HEK293 (cell line): ENCODE data around the gene SAMD14.

Source experiments
- ATF2 ChIP-seq: fragments of 450-650 bp; formaldehyde crosslinking; IDR thresholded peaks from 2 replicates; pipeline ENCODE4 v1.5.1; 2016; ENCODE audit warnings: missing biosample characterization, missing genetic modification characterization, low read depth
- BCL11A ChIP-seq: fragments of 450-650 bp; formaldehyde crosslinking; IDR thresholded peaks from 2 replicates; pipeline ENCODE4 v1.5.1; 2016; ENCODE audit warnings: low read depth, missing biosample characterization, missing genetic modification characterization
- ELK4 ChIP-seq: IDR thresholded peaks from 2 replicates; pipeline ENCODE4 v1.6.1; 2011; ENCODE audit warnings: mild to moderate bottlenecking, low read depth, low read length, borderline replicate concordance
- GLI2 ChIP-seq: fragments of 450-650 bp; formaldehyde crosslinking; IDR thresholded peaks from 2 replicates; pipeline ENCODE4; 2017; ENCODE audit warnings: missing biosample characterization, missing genetic modification characterization, low read depth, borderline replicate concordance
- IKZF3 ChIP-seq: fragments of 450-650 bp; IDR thresholded peaks from 2 replicates; pipeline ENCODE4 v1.5.0; 2018; ENCODE audit warnings: missing biosample characterization, mild to moderate bottlenecking, missing genetic modification characterization, moderate library complexity
- KLF1 ChIP-seq: fragments of 450-650 bp; formaldehyde crosslinking; IDR thresholded peaks from 2 replicates; pipeline ENCODE4 v1.5.1; 2016; ENCODE audit warnings: missing biosample characterization, missing genetic modification characterization
- KLF17 ChIP-seq: fragments of 450-650 bp; formaldehyde crosslinking; IDR thresholded peaks from 2 replicates; pipeline ENCODE4 v1.5.1; 2016; ENCODE audit warnings: missing biosample characterization, missing genetic modification characterization
- KLF7 ChIP-seq: fragments of 450-650 bp; formaldehyde crosslinking; IDR thresholded peaks from 2 replicates; pipeline ENCODE4 v1.5.1; 2016; ENCODE audit warnings: missing biosample characterization, missing genetic modification characterization, borderline replicate concordance
- KLF8 ChIP-seq: fragments of 450-650 bp; formaldehyde crosslinking; IDR thresholded peaks from 2 replicates; pipeline ENCODE4 v1.5.1; 2016; ENCODE audit warnings: missing biosample characterization, missing genetic modification characterization
- MZF1 ChIP-seq: fragments of 450-650 bp; formaldehyde crosslinking; IDR thresholded peaks from 2 replicates; pipeline ENCODE4 v1.5.1; 2017; ENCODE audit warnings: missing biosample characterization, missing genetic modification characterization, borderline replicate concordance
- SETDB1 ChIP-seq: IDR thresholded peaks from one replicate; pipeline ENCODE4 v1.6.1; 2017; ENCODE audit warnings: mild to moderate bottlenecking, low read length, moderate library complexity, mixed read lengths; ENCODE audit not compliant: insufficient read length
- SP2 ChIP-seq: fragments of 450-650 bp; formaldehyde crosslinking; IDR thresholded peaks from 2 replicates; pipeline ENCODE4 v1.5.1; 2016; ENCODE audit warnings: missing biosample characterization, missing genetic modification characterization
- TRIM28 ChIP-seq: IDR thresholded peaks from 2 replicates; pipeline ENCODE4 v1.6.1; 2011; ENCODE audit warnings: low read length, control low read depth, borderline replicate concordance
- ZBTB10 ChIP-seq: fragments of 450-650 bp; formaldehyde crosslinking; IDR thresholded peaks from 2 replicates; pipeline ENCODE4 v1.5.1; 2016; ENCODE audit warnings: missing biosample characterization, missing genetic modification characterization
- ZBTB7A ChIP-seq: fragments of 450-650 bp; formaldehyde crosslinking; IDR thresholded peaks from 2 replicates; pipeline ENCODE4 v1.5.1; 2016; ENCODE audit warnings: low read depth, missing biosample characterization, missing genetic modification characterization
- ZBTB8A ChIP-seq: fragments of 450-650 bp; formaldehyde crosslinking; IDR thresholded peaks from 2 replicates; pipeline ENCODE4 v1.5.1; 2016; ENCODE audit warnings: missing biosample characterization, missing genetic modification characterization
- ZIC2 ChIP-seq: fragments of 450-650 bp; formaldehyde crosslinking; IDR thresholded peaks from 2 replicates; pipeline ENCODE4 v1.5.1; 2016; ENCODE audit warnings: missing biosample characterization, missing genetic modification characterization
- ZNF211 ChIP-seq: fragments of 450-650 bp; formaldehyde crosslinking; IDR thresholded peaks from 2 replicates; pipeline ENCODE4 v1.5.1; 2016; ENCODE audit warnings: low read depth, missing biosample characterization, missing genetic modification characterization
- ZNF221 ChIP-seq: fragments of 450-650 bp; formaldehyde crosslinking; IDR thresholded peaks from 2 replicates; pipeline ENCODE4 v1.5.1; 2017; ENCODE audit warnings: missing biosample characterization, missing genetic modification characterization, borderline replicate concordance
- ZNF223 ChIP-seq: fragments of 450-650 bp; formaldehyde crosslinking; IDR thresholded peaks from 2 replicates; pipeline ENCODE4 v1.5.1; 2016; ENCODE audit warnings: missing biosample characterization, missing genetic modification characterization
- ZNF248 ChIP-seq: fragments of 450-650 bp; formaldehyde crosslinking; IDR thresholded peaks from 2 replicates; pipeline ENCODE4 v1.5.1; 2017; ENCODE audit warnings: missing biosample characterization, missing genetic modification characterization
- ZNF280C ChIP-seq: fragments of 450-650 bp; formaldehyde crosslinking; IDR thresholded peaks from 2 replicates; pipeline ENCODE4 v1.5.1; 2016; ENCODE audit warnings: missing biosample characterization, missing genetic modification characterization
- ZNF394 ChIP-seq: fragments of 450-650 bp; formaldehyde crosslinking; IDR thresholded peaks from 2 replicates; pipeline ENCODE4 v1.5.1; 2016; ENCODE audit warnings: missing biosample characterization, missing genetic modification characterization, mild to moderate bottlenecking, moderate library complexity, borderline replicate concordance
- ZNF529 ChIP-seq: fragments of 450-650 bp; formaldehyde crosslinking; IDR thresholded peaks from 2 replicates; pipeline ENCODE4 v1.5.1; 2017; ENCODE audit warnings: missing genetic modification characterization, missing biosample characterization; ENCODE audit not compliant: insufficient replicate concordance
- ZNF555 ChIP-seq: fragments of 450-650 bp; formaldehyde crosslinking; conservative IDR thresholded peaks from 2 replicates; pipeline ENCODE4 v1.5.1; 2017; ENCODE audit warnings: missing biosample characterization, mild to moderate bottlenecking, missing genetic modification characterization, inconsistent platforms
- ZNF660 ChIP-seq: fragments of 450-650 bp; IDR thresholded peaks from 2 replicates; pipeline ENCODE4 v1.5.1; 2018; ENCODE audit warnings: missing biosample characterization, mild to moderate bottlenecking, missing genetic modification characterization
- ZNF707 ChIP-seq: fragments of 450-650 bp; formaldehyde crosslinking; IDR thresholded peaks from 2 replicates; pipeline ENCODE4 v1.5.1; 2016; ENCODE audit warnings: missing biosample characterization, missing genetic modification characterization
- ZNF747 ChIP-seq: fragments of 450-650 bp; formaldehyde crosslinking; IDR thresholded peaks from 2 replicates; pipeline ENCODE4 v1.5.1; 2016; ENCODE audit warnings: missing biosample characterization, missing genetic modification characterization
- ZNF792 ChIP-seq: fragments of 450-650 bp; formaldehyde crosslinking; IDR thresholded peaks from 2 replicates; pipeline ENCODE4 v1.5.1; 2016; ENCODE audit warnings: missing biosample characterization, missing genetic modification characterization
- TF ChIP-seq, protein P1 (sequence below): fragments of 450-650 bp; formaldehyde crosslinking; IDR thresholded peaks from 2 replicates; pipeline ENCODE4 v1.5.1; 2016; ENCODE audit warnings: missing biosample characterization, missing genetic modification characterization

The SAMD14 gene

DNA sequence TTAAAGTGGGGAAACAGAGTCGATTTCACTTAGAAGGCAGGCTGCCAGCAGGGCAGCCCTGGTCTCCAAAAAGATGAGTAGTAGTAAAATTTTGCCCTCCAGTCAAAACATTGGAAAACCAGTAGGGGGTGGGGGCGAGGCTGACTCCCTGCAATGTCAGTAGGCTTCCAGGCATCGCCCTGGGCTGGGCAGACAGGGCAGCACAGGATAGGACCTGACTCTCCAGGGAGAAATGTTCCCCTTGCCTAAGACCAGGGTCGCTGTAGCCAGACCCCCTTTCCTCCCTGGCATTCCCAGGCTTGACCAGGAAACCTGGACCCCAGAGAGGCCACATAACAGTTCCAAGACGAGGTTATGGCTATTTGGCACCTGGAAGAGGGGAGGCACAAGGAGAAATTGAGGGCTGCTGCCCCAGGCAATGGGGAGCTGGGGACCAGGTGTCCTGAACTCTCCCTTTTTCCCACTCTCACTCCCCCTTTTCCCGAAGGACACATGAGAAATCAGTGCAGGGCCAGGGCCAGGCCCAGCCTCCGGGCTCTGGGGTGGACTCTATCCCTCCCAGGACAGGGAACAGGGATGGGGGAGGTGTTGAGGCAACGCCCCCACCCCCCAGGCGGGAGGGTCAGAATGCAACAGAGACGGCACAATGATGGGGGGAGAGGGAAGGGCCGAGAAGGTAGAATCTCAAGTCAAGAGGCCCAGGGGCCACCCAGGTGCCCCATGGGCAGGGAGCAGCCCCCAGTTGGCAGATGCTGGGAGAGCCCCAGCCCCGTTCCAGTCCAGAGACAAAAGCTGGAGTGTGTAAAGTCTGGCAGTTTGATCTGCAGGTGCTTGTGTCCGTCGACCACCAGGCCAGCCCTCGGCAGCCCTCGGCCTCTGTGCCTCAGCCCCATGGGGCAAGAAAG is 4.5 kb upstream of the SAMD14 start (continued):
- no peak for TF ChIP-seq ZNF394
- TF ChIP-seq ZNF529 (tag by site-specific recombination), result no peak
- peak; percentile 14; the same call in 1 of the 2 replicates for TF ChIP-seq BCL11A (tag by site-specific recombination)
- no peak for TF ChIP-seq ZBTB8A (tag by site-specific recombination)
- TF ChIP-seq ZNF280C (tag by site-specific recombination), result no peak
- no peak for TF ChIP-seq SETDB1
- TF ChIP-seq ZNF221, result no peak
- TF ChIP-seq IKZF3 (tag by site-specific recombination), result 0 out of 2 replicates have a peak, but pooled peaks have one; percentile 18
- TF ChIP-seq ZNF660 (tag by site-specific recombination), result no peak
- no peak for TF ChIP-seq ZNF707
- no peak for TF ChIP-seq ZNF792 (tag by site-specific recombination)
- TF ChIP-seq ZIC2, result peak; percentile 61
- no peak for TF ChIP-seq KLF1 (tag by site-specific recombination)
- no peak for TF ChIP-seq ZNF747
- TF ChIP-seq MZF1 (tag by site-specific recombination), result no peak
- TF ChIP-seq, protein P1, sequence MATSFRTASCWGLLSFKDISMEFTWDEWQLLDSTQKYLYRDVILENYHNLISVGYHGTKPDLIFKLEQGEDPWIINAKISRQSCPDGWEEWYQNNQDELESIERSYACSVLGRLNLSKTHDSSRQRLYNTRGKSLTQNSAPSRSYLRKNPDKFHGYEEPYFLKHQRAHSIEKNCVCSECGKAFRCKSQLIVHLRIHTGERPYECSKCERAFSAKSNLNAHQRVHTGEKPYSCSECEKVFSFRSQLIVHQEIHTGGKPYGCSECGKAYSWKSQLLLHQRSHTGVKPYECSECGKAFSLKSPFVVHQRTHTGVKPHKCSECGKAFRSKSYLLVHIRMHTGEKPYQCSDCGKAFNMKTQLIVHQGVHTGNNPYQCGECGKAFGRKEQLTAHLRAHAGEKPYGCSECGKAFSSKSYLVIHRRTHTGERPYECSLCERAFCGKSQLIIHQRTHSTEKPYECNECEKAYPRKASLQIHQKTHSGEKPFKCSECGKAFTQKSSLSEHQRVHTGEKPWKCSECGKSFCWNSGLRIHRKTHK (tag by site-specific recombination), result no peak
- no peak for TF ChIP-seq GLI2 (tag by site-specific recombination)
- TF ChIP-seq ZBTB7A (tag by site-specific recombination), result no peak
- no peak for TF ChIP-seq KLF8 (tag by site-specific recombination)
- no peak for TF ChIP-seq ZNF211 (tag by site-specific recombination)
- TF ChIP-seq ELK4, result no peak
- TF ChIP-seq KLF7 (tag by site-specific recombination), result no peak
- TF ChIP-seq SP2 (tag by site-specific recombination), result peak; percentile 29; the same call in 1 of the 2 replicates
- TF ChIP-seq ZNF555, result no peak
- no peak for TF ChIP-seq ZNF223
- no peak for TF ChIP-seq ATF2
- peak; percentile 37; the same call in 1 of the 2 replicates for TF ChIP-seq ZBTB10 (tag by site-specific recombination)
- no peak for TF ChIP-seq KLF17
- no peak for TF ChIP-seq ZNF248 (tag by site-specific recombination)
- no peak for TF ChIP-seq TRIM28
